GM08714 (cell line): ENCODE data around the gene C5orf47.

Experiments used
- H3K4me3 ChIP-seq: fragments of 200-500 bp; sonication (Bioruptor generic); 2 replicates; pipeline ENCODE4 v1.5.1; 2014; ENCODE audit warnings: mild to moderate bottlenecking, low read length, inconsistent platforms
- ZNF274 ChIP-seq: IDR thresholded peaks from 2 replicates; pipeline ENCODE4 v1.6.1; 2012; ENCODE audit warnings: mild to moderate bottlenecking, low read depth, low read length

The C5orf47 gene, protein sequence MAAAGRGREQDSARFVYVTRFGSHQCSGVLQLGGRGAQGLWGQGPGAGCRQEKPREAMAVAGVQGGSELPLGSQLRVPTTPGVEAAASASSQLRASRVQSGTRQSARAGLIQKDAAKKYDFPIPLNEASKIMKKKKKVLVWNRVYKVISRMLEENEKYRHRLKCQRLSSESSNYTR

DNA sequence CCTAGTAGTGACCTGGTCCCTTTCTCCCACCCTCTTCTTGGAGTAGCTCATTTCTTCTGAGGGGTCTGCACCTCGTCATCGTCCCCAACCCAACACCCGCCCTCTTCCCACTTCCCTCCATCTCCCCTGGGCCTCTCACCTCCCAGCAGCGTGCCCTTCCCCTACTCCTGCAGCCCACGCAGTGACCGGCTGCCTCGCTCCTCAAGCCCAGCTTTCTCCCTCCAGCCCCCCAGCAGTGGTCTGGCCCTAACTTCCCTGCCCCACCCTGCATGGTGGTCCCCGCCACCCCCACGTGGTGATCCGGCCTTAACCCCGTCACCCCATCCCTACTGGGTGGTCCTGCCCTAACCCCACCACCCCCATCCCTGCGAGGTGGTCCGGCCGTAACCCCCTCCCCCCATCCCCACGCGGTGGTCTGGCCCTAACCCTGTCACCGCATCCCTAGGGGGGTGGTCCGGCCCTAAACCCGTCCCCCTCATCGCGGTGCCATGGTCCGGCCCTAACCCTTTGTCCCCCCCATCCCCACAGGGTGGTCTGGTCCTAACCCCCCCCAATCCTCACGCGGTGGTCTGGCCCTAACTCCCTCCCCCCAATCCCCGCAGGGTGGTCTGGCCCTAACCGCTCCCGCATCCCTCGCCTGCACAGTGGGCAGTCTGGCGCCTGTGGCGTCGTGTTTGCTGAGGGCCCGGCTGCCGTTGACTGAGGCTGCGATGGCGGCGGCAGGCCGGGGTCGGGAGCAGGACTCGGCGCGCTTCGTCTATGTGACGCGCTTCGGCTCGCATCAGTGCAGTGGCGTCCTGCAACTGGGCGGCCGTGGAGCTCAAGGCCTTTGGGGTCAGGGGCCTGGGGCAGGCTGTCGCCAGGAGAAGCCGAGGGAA lies at the start of gene C5orf47:
Gene C5orf47, plus strand, starts transcription at position 617 of the 878 bp plus-strand sequence. Its CDS starts 94 bp downstream, at position 711.
- TF ChIP-seq ZNF274, result no peak
- H3K4me3 ChIP-seq, result no peak within 1 kb of the TSS

DNA sequence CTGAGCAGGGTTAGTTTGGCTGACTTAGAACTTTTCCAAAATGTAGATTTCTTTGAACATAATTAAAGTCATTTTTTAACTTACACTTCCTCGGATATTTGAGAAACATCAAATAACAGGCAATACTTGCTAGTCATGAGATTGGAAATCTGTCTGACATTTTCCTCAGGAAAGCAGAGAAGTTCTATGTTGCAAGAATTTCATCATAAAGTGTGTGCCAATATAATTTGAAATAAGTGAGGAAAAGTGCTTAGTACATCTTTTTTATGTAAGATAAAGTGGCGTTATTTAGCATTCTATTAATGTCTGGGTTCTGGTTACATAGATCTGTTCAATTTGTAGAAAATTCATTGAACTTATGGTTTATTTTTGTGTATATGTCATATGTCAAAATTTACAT lies 48.7 kb upstream of the C5orf47 start:
- no peak for TF ChIP-seq ZNF274
- H3K4me3 ChIP-seq, result no peak overlapping the region

DNA sequence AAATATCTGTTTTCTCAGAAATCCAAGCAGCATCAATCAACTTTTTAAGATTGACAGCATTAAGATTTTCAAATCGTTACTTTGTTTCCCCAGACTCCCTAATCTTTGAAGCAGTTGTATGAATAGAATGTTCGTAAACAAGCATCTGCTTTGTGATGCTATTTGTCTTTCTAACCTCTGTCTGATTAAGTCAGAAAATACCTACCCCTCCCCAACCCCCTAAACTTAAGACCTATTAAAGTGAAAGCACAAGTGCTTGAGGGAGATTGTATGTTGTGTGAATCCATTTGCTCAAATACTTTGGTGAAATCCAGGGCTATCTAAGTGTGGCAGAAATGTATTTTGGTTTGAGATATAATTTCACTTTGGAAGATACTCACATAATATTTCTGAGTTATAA lies 47.9 kb upstream of the C5orf47 start:
- no peak overlapping the region for H3K4me3 ChIP-seq
- no peak for TF ChIP-seq ZNF274

DNA sequence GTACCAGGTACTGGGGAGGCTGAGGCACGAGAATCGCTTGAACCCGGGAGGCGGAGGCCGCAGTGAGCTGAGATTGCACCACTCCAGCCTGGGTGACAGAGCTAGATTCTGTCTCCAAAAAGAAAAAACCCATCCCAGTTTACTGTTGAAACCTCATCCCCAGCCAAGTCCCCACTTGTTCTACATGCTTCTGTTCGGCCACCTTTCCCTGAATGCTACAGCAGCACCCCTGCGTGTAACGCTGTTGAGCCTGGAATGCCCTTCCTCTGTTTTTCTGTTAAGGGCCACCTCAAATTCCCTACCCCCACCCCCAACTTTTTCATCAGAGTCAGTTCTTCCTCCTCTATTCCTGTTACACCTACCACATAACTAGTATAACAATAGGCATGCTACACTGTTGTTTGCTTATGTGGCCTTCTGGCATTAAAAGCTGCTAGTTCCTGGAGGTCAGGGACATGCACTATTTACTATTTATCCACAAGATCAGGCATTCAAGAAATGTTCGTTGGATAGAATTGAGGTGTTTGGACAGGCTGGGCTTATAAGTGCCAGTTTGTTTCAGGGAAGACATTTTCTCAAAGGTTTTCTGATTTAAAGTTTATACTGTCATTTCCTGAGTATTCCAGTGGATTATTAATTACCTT lies 47.1 kb upstream of the C5orf47 start:
- no peak overlapping the region for H3K4me3 ChIP-seq
- no peak for TF ChIP-seq ZNF274

DNA sequence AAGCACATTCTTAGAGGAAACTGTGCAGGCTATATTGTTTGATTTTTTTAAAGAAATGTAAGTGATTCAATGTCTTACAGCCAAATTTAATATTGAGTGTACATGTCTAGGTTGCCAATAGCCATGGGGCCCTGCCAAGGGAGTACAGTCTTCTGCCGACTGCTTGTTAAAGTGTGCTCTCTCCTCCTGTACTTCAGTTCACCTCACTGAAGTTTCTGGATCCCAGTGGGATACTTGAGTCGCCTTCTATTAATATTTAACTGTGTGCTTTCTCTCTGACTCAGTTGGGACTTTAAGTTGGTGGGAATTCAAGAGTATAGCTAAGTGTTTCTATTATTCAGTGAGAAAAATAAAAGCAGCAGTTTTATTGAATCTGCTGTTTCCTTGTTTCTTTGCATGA lies 44.5 kb upstream of the C5orf47 start:
- no peak overlapping the region for H3K4me3 ChIP-seq
- TF ChIP-seq ZNF274, result no peak

DNA sequence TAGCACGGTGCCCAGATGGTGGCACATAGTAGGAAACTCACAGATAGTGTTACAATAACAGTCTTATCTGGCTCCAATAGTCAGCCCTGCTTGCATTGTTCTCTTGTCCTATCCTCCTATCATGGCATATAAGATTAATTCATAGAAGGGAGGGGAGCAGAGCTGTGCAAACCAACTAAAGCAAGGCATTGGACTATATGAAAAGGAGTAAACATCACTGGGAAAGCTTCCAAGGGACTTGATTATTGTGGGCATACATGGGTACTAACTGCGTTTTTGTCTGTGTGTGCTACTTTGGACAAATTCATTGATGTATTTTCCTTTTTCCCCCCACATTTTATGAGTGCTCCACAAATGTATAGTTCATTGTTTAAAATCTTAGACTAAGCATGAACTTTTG lies 43.8 kb upstream of the C5orf47 start:
- TF ChIP-seq ZNF274, result no peak
- no peak overlapping the region for H3K4me3 ChIP-seq

DNA sequence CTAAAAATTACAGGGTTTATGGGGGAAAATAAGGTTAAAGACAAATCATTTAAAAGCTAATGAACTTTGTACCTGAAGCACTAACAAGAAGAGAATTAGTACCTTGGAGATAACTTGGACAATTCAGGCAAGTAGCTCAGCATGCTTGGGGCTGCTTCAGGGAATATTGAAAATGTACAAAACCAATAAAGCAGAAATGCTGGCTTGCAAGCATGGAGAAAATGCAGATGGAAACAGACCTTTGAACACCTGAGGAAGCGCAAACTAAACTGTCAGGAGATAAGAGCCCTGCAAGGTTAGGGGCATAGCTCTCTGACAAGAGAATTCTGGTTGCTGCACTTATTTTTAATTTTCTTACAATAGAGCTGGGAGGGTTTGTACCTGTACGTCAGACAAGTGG lies 42.6 kb upstream of the C5orf47 start:
- no peak overlapping the region for H3K4me3 ChIP-seq
- TF ChIP-seq ZNF274, result no peak

DNA sequence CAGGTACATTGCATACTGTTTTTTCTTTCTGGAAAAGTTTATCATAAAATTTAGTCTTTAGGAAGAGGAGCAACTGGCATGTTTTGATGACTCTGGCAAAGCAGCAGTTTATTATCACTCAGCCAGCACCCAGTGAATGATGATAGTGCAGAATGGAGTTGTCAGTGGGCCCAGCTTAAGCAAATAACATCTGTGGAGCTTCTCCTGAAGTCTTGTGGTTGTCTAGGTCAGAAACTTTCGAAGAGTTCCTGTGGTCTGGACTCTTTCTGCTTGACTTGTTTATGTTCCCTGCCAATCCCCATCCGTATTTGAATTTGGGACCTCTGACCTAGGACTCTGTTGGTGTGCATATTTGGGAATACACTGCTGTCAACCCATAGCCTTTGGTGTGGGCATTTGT lies 38.1 kb upstream of the C5orf47 start:
- H3K4me3 ChIP-seq, result no peak overlapping the region
- TF ChIP-seq ZNF274, result no peak

DNA sequence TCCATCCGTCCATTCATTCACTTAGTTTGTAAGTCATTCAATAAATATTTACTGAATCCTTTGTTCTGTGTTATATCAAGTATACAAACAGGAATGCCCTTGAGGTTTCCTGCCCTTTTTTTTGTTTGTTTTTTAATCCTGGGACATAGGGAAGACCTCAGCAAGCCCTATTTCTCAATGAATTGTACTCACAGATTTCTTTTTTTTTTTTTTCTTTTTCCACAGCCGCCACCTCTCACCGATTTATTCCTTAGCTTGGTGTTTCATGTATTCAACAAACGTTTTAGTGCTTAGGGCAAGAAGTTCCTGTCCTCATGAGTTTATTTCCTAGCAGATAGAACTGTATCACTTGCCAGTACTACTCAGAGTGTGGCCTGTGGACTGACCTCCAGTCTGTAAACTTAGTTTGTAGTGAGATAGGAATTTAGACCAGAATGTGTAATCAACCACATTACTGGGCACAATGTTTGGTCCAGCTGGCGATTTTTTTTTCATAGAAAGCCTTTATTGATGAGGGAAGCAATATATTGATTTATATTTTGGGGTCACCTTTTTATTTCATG lies 35.4 kb upstream of the C5orf47 start:
- no peak for TF ChIP-seq ZNF274
- no peak overlapping the region for H3K4me3 ChIP-seq

DNA sequence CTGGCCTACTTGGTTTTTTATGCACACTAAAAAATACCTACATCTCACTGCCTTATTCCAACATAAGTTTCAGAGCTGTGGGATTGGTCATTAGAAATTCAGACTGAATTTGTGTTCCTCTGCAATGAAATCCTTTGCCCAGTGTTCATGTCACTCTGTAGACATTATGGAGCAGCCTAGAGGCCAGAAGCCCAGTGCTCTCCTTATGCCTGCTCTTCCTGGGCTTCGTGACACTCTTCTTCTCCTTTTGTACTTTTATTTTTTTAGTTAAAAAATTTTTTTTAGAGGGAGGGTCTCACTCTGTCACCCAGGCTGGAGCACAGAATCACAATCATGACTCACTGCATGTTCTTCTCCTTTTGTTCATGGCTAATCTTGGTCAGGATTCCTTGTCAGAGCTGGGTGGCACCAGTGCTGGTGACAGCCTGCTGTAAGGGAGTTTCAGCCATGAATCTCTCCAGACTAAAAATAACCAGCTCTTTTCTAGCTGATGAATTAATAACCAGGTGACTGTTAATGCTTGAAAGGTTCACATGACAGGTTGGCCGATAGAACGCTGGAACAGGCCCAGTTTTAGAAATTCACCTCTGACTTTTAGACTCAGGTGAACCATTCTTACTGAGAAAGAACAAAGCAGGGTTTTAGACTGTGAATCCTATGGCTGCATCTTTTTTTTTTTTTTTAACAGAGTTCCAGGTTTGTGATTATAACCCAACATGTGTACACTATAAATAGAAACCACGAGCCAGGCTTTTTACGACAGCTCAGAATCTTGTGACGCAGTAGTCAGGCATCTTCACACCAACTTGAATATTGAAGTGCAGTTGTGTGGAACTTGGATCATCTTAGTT lies 34.1 kb upstream of the C5orf47 start:
- no peak overlapping the region; the same call in 1 of the 2 replicates for H3K4me3 ChIP-seq
- no peak for TF ChIP-seq ZNF274

DNA sequence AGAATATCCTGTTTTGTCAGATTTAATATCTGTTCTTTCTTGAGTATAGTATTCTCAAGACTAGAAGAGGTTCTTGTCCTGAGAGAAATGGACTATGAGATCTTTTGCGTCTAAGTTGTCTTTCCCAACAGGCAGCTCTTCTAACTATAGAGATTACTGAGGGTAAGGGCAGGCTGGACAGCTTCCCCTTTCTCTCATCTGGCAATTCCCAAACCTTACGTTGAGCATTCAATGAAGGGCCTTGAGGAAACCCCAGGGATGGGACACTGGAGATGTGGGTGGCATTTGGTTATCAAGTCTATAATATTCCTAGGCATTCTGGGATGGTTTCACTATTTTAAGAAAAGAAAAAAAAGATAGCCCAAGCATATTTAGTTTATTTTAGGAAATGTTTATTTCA lies 28.0 kb upstream of the C5orf47 start:
- no peak for TF ChIP-seq ZNF274
- H3K4me3 ChIP-seq, result no peak overlapping the region

DNA sequence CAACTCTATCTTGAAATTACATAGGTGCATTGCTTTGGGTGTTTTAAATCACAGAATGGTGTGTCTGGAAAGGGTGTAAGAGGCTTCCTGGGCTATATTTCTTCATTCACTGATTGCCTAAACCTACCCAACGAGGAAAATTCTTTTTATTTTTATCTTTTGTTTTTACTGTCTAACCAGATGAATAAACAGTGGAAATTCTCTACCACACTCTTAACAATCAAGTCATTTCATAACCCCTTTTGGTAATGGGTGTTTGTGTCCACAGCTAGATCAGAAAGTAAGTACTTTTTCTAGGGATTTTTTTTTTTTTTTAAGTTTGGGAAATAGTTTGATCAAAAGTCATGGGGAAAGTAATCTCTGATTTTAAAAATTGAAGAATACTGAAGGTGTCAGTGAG lies 27.6 kb upstream of the C5orf47 start:
- no peak overlapping the region for H3K4me3 ChIP-seq
- TF ChIP-seq ZNF274, result no peak

DNA sequence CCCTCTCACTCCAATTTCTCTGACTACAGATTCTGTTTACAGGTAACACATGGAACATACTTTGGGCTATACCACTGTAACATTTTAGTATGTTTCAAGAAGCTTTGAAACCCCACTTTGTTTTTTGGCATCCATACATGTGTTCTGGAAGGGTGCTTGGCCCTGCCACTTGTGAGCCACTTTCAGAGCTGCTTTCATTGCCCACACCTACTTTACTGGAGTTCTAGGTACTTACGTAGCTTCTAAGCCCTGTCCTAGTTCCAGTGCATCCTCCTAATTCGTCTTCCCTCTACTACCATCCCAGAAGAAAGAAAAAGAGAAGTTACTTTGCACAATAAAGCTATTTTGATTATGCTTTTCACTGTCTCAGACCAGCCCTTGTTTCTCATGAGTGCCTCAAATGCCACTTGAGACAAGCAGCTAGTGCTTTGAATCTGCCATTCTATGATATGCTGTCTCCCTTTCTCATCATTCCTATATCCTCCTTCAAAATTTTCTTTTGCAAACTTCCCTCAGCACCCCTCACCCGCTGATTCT lies 26.5 kb upstream of the C5orf47 start:
- H3K4me3 ChIP-seq, result no peak overlapping the region
- TF ChIP-seq ZNF274, result no peak
